Activated naive CD4-positive, alpha-beta T cell (primary cell): ENCODE measurements around the gene MALT1.
"Not testable (repeated sequence)": the region's sequence is repeated elsewhere in the genome, so short reads cannot be mapped to it uniquely, and the experiment has no call there.

Source experiments
- DNase-seq, 4 experiments: peaks; one replicate each; lab custom pipeline; 2025; lab: John Stamatoyannopoulos, UW

MALT1 gene

DNA sequence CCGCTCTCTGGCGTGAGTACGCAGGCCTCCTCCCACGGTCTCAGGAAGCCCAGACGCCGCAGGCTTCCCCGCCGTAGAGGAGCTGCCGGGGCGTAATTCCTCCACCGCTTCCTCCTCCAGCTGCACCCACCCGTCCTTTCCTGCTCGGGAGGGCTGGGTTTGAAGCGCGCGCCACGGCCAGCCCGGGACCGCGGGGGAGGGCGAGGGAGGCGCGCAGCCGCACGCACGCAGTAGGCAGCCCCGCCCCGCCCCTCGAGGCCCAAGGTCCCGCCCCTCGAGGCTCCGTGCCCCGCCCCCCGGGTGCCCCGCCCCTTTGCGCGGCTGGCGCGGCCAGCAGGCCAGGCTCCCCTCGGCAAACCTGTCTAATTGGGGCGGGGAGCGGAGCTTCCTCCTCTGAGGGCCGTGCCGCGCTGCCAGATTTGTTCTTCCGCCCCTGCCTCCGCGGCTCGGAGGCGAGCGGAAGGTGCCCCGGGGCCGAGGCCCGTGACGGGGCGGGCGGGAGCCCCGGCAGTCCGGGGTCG lies at the start of gene MALT1:
Gene MALT1, plus strand, starts transcription at position 355 of the 521 bp plus-strand sequence. CDS start 179 bp downstream, outside the sequence.
- DNase-seq = peak; percentile 87 to 98 (median 95)

GRCh38 chr18:58624011-58624410 lies 47.3 kb upstream of the MALT1 start:
- no peak for DNase-seq

DNA sequence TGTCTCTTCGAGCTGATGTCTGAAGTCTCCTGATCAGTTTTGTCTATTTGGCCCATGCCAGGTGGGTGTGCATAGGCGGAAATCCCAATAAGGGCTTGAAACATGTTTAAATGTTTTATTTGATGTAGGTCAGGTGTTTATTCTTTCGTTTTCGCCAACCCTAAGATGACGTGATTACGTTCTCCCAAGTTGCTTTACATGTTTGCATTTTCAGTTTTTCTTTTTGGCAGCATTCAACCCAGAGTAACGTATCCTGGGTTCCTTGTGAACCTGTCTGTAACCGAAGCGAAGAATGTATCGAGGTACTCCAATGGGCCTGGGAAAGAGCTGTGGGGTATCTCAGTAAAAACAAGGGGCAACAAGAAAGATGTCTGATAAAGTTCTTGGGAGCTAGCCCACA lies 45.4 kb upstream of the MALT1 start:
- DNase-seq = no peak

DNA sequence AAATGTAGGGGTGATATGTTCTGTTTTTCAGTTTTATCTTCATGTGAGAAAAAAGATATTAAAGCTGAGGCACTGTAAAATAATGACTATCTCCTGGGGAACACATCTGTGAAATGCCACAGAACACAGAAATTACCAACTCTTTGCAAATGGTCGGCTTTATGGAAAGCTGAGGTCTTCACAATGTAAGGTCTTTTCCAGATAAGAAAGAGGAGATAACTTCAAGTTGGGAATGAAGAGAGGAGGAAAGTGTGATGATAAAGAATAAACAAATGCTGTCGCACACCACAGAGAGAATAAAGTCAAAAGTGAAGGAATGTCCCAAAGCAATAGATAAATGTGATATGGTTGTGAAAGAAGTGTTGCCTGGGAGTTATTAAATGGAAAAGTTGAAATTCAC lies 41.2 kb upstream of the MALT1 start:
- no peak for DNase-seq

- DNase-seq = no peak
Observed at GRCh38 chr18:58631301-58631700, 40.0 kb upstream of the MALT1 start.

GRCh38 chr18:58632552-58632951 lies 38.7 kb upstream of the MALT1 start:
- DNase-seq = no peak

GRCh38 chr18:58633874-58634273 lies 37.4 kb upstream of the MALT1 start:
- no peak for DNase-seq

DNA sequence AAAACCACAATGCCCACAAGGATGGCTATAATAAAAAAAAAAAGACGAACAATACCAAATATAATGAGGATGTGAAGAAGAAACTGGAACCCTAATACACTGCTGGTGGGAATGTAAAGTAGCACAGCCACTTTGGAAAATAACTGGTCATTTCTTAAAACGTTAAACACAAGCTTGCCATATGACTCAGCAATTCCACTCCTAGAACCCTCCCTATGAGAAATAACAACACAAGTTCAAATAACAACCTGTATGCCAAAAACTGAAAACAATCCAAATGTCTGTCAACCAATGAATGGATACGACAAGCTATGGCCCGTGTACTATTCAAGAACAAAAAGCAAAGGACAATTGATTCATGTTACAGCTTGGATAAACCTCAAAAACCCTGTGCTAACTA lies 35.4 kb upstream of the MALT1 start:
- DNase-seq = no peak

GRCh38 chr18:58637197-58637596 lies 34.1 kb upstream of the MALT1 start:
- no peak for DNase-seq

DNA sequence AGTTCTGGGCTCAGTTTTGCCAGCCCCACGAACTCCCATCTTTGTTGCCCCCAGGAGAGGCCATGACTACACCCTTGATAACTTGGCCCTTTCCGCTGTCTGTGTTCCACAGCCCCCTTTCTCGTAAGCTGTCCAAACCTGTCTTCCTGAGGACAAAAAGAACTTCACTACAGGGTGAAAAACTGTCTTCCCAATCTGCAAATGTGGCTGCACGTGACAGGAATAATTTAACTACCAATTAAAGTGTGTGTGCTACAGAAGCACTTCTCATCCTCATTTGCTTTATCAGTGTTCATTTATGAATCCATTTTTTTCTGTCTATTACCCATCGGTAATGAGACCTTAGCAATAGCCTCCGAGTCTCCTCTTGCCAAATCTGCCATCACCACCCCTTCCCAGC lies 33.3 kb upstream of the MALT1 start:
- DNase-seq = no peak

GRCh38 chr18:58638441-58638840 lies 32.8 kb upstream of the MALT1 start:
- DNase-seq = no peak

DNA sequence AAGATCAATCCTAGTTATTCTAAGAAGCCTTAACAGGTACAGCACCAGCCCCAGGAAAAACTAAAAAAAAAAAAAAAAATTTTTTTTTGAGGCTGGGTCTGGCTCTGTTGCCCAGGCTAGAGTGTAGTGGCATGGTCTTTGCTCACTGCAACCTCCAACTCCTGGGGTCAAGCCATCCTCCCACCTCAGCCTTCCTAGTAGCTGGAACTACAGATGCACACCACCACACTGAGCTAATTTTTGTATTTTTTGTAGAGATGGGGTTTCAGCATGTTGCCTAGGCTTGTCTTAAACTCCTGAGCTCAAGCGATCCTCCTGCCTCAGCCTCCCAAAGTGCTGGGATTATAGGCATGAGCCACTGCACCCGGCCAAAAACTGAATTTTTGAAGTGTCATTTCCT lies 32.0 kb upstream of the MALT1 start:
- no peak for DNase-seq

DNA sequence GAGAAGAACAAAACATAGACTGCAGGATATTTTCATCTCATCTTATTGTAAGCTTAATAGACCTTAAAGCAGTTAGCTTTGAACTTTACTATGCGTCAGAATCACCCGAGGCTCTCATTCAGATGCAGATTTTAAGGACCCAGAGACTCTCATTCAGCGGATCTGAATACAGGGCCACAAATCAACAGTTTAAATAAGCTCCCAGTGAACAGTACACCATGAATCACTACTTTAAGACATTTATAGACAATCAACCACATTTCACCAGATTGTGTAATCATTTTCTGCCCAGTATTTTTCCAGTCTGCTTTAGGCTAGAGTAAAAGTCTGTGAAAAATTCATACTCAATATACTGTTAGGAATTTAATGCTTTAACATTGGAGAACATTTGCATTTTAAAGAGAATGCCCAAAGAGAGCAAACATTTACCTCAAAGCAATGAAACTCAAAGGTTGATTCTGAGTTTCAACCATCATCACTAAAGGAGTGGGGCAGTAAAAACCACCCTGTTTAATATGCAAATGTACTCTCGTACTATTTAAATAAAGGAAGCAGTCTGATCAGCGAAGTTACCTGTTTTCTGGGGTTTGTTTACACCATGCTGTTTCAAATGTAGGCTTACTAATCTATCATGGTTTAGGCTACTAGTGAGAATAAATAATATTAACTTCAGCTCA lies 31.4 kb upstream of the MALT1 start:
- DNase-seq = no peak

DNA sequence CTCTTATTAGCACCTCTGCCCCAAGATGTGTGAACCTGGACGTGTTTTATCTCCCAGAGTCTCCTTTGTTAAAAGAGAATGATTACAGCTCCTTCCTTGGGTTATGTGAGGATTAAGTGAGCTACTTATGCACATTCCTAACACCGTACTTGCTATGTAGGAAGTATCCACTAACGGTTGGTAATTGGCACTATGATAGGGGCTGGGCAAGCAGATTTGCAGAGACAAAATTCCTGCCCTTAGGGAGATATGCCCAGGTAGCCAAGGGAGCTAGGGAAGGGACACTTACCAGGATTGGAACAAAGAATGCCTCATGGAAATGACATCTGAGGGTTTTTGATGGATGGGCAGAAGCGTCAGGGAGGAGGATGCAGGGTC lies 30.8 kb upstream of the MALT1 start:
- DNase-seq = no peak

DNA sequence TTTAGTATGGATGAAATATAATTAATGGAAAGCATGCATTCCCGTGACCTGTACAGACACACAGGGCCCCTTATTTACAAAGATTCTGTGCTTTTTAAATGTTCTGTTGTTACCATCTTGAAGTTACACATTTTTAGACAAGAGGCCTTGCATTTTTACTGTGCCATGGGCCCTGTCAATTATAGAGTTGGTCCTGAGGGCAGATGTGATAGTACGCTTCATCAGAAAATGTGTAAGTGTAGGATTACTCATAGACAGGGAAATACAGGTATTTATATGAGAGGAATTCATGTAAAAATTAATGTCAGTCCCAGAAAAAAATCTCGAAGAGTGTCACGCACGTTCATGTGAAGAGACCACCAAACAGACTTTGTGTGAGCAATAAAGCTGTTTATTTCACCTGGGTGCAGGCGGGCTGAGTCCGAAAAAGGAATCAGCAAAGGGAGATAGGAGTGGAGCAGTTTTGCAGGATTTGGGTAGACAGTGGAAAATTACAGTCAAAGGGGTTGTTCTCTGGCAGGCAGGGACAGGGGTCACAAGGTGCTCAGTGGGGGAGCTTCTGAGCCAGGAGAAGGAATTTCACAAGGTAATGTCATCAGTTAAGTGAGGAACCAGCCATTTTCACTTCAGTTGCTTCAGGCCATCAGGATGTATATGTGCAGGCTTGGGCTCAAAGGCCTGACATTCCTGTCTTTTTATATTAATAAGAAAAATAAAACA lies 30.2 kb upstream of the MALT1 start:
- no peak for DNase-seq

GRCh38 chr18:58643557-58643956 lies 27.7 kb upstream of the MALT1 start:
- not testable (repeated sequence) for DNase-seq

- no peak for DNase-seq
Observed at GRCh38 chr18:58645398-58645797, 25.9 kb upstream of the MALT1 start.

DNA sequence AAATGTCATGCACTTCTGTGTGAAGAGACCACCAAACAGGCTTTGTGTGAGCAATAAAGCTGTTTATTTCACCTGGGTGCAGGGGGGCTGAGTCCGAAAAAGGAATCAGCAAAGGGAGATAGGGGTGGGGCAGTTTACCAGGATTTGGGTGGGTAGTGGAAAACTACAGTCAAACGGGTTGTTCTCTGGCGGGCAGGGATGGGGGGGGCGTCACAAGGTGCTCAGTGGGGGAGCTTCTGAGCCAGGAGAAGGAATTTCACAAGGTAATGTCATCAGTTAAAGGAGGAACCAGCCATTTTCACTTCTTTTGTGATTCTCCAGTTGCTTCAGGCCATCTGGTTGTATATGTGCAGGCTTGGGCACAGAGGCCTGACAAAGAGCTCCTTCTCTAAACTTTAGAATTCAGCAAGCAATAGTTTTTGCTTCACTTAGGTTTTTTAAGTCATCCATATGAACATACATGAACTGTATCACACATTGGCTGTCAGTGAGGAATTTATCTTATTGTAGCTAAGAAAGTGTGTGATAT lies 24.9 kb upstream of the MALT1 start:
- DNase-seq = no peak

GRCh38 chr18:58649966-58650816 lies 21.1 kb upstream of the MALT1 start:
- DNase-seq = no peak

DNA sequence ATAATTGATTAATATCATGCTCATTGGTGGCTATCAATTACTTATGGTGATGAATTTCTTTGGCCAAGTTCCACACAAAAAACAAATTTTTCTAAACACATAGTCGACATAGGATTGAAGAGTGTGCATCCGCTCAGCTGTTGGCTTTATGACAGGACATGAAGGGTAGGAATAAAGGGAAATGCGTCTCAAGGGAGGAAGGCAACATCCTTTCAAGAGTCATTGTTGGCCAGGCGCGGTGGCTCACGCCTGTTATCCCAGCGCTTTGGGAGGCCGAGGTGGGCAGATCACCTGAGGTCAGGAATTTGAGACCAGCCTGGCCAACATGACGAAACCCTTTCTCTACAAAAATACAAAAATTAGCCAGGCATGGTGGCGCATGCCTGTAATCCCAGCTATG lies 20.4 kb upstream of the MALT1 start:
- DNase-seq = not testable (repeated sequence)

GRCh38 chr18:58653144-58653722 lies 18.0 kb upstream of the MALT1 start:
- DNase-seq = not testable (repeated sequence)
